Islet precursor cell (in vitro differentiated cells): Measurements from ENCODE around the gene KHDC1L.
"Not testable (repeated sequence)": the region's sequence is repeated elsewhere in the genome, so short reads cannot be mapped to it uniquely, and the experiment has no call there.

ENCODE experiments used
- DNase-seq: peaks from one replicate; pipeline ENCODE4 v3.0.0-alpha.2; 2018

Gene KHDC1L

DNA sequence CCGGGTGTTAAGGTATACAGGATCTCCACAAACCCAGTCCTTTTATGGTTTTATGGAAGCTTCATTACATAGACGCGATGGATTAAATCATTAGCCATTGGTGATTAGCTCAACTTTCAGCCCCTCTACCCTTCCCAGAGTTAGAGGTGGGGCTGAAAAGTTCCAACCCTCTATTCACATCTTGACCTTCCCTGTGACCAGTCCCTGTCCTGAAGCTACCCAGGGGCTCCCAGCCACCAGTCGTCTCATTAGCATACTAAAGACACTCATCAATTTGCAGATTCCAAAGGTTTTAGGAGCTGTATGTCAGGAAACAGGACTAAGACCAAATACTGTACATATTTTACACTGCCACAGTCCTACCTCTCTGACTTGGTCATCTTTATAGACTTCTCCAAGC lies 21.0 kb downstream of the KHDC1L start:
- no peak for DNase-seq

DNA sequence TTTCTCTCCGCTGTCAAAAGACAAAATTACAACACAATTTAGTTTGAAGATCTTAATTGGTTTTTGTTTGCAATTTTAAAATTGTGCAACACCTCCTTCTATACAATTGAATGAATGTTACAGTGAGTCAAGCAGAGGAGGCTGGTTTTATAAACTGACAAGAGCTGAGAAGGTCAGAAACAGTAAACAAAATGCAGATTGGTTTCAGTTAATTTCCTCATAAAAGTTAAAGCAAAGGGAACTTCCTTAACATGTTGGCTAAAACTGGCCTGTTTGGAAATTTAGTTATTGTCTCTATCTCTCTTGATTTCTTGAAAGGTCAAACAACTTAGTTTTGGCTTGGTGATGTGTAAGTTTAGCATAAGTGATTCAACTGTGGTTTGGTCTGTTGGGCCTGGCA lies 22.2 kb downstream of the KHDC1L start:
- no peak for DNase-seq

- DNase-seq: no peak
Measured at GRCh38 chr6:73200735-73201134, 24.6 kb downstream of the KHDC1L start.

GRCh38 chr6:73200247-73200646 lies 25.0 kb downstream of the KHDC1L start:
- no peak for DNase-seq

GRCh38 chr6:73194744-73195143 lies 30.6 kb downstream of the KHDC1L start:
- DNase-seq: no peak

GRCh38 chr6:73193302-73193701 lies 32.0 kb downstream of the KHDC1L start:
- DNase-seq: not testable (repeated sequence)

- DNase-seq: no peak
Measured at GRCh38 chr6:73182021-73182607, 43.2 kb downstream of the KHDC1L start.

DNA sequence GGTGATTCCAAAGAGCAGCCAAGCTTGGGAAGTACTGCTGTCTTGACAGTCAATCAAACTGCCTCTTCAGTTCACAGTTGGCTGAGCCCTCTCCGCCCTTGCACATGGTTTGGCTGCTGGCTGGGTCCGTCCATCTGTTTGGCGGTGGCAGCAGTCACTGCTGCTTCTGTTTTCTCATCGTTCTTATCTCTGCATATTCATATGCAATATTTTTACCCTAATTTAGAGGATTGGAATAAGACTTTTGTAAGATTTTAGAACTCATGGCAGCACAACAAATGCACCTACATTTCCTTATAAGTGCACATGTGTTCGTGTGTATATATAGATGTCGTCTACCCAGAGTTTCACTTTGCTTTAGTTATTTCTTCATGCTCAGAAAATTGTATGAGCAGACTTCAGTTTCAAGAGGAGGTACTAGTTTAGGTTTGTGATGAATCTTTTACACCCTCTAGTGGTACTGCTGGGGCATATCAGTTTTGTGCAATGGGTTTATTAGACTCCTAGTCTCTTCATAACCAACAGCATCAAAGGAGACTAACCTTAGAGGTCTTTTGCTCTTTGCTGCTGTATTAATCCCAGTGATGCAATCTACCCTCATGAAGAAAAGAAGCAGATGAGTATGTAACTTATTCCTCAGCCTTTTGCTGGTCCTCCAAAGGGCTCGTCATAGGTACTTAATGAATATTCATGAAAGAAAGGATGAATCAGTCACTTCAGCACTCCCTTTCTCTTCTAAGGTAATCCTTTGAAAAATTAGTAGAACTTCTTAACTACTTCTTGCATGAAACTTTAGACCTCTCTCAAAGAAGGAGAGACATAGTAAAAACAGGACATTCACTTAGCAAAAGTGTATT lies 44.3 kb downstream of the KHDC1L start:
- no peak for DNase-seq

DNA sequence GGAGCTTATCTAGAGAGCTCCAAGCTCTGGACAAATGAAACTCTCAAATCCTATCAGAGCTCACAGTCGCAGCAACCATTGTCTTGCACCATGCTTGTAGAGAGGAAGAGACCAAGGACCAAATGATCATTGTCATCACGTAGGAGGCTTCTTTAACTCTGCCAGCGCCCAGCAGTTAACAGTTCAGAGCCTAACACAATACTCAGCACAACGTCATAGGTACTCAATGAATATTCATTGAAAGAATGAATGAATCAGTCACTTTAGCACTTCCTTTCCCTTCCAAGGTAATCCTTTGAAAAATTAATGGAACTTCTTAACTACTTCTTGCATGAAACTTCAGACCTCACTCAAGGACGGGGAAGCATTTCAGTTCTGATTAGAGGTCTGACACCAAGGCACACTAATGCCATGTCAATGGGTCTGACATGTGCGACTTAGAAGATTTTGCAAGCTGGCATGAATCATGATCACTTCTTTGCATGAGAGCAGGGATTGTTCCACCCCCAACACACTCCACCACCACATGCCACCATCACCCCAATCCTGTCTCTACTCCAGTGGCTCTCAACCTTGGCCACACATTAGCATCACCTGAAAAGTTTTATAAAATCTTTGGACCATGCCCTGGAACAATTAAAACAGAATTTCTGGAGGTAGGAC lies 45.1 kb downstream of the KHDC1L start:
- DNase-seq: no peak

DNA sequence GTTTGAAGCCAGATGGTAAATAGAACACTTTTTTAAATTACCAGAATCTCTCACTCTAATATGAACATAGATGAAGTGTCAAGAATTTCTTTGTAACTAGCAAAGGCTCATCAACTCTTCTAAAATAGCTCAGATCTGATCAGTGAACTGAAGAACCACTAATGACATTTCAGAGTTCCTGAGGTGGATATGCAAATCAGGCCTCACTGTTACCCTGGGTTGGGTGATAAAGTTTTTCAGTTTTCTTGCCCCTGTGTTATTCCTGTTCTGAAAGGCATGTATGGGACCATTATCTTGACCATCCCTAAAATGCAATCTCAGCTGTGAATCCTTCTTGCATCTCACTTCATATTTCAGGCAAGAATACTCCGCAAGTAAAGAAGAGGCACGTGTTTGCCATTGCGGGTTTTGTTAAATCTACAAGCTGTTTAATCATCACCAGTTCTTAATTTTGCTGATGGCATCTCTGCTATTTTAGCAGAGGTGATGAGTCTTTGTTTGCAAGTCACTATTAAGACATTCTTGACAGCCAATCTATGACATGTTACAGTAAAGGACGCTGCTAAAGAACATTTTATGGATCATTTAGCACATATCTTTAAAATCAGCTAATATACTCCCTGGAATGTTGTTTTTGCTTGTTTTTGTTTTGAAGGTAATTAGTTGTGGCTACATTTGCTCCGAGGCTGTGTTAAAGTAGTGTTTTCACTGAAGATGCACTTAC lies 47.9 kb downstream of the KHDC1L start:
- DNase-seq: no peak

GRCh38 chr6:73176057-73176456 lies 49.2 kb downstream of the KHDC1L start:
- DNase-seq: no peak

DNA sequence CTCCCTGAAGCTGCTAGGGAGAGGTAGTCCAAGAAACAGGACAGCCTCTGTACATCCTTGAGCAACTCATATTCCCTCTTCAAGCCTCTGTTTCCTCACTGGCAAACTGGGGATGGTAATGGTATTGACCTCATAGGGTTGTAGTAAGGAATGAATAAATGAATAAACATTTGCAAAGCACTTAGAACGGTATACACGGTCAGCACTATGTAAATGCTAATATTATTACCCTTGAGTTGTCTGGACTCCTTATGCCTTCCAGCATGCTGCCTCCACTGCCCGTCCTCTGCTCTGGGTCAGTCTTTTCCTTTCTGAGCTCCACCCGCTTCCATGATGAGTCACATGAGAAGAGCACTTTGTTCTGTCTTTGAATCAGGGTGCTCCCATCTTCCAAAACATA lies 50.6 kb downstream of the KHDC1L start:
- no peak for DNase-seq
